ENCODE data around the gene TTC24.
A peak's percentile ranks its signal among the peaks of the same experiment; 100 is the strongest.
"Not testable (repeated sequence)": the region's sequence is repeated elsewhere in the genome, so short reads cannot be mapped to it uniquely, and the experiment has no call there.

Gene TTC24

DNA sequence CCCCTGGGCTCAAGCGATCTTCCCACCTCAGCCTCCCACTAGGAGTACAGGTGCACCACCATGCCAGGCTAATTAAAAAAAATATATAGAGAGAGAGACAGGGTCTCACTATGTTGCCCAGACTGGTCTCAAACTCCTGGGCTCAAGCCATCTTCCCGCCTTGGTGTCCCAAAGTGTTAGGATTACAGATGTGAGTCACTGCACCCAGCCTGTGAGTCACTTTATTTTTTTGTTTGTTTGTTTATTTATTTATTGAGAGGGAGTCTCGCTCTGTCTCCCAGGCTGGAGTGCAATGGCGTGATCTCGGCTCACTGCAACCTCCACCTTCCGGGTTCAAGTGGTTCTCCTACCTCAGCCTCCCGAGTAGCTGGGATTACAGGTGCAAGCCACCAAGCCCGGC, 8.4 kb downstream of the TTC24 start:
- not testable (repeated sequence) for DNase-seq (ENCODE audit: low read depth)

- DNase-seq (ENCODE audit: low read depth) = no peak
These were observed 10.0 kb downstream of the TTC24 start for GRCh38 chr1:156589546-156589945.

DNA sequence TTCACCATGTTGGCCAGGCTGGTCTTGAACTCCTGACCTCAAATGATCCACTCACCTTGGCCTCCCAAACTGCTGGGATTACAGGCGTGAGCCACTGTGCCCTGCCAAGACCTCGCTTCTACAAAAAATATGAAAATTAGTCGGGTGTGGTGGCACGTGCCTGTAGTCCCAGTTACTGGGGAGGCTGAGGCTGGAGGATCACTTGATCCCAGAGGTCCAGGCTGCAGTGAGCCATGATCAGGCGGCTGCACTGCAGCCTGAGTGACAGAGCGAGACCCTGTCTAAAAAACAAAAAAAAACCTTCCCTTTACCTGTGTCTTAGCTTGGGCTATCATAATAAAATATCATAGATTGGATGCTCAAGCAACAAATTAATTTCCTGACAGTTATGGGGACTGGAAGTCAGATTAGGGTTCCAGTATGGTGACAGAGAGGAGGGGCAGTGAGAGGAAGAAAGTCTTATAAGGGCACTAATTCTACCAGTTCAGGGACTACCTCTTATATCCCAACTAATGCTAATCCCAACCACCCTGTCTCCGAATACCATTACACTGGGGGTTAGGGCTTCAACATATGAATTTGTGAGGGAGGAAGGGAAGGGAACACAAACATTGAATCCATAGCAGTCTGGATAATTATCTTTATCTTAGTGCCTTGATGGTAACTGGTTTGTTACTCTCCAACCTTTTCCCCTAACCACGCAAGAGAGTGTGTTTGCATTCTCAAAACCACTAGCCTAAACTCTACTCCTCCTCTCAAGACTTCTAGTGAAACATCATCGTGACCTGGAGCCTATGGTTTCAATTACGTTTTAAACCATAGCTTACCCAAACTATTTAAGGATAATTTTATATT, 11.0 kb downstream of the TTC24 start:
- no peak for DNase-seq (ENCODE audit: low read depth)

- no peak for DNase-seq (ENCODE audit: low read depth)
These were observed 11.6 kb downstream of the TTC24 start for GRCh38 chr1:156591181-156591431.

DNA sequence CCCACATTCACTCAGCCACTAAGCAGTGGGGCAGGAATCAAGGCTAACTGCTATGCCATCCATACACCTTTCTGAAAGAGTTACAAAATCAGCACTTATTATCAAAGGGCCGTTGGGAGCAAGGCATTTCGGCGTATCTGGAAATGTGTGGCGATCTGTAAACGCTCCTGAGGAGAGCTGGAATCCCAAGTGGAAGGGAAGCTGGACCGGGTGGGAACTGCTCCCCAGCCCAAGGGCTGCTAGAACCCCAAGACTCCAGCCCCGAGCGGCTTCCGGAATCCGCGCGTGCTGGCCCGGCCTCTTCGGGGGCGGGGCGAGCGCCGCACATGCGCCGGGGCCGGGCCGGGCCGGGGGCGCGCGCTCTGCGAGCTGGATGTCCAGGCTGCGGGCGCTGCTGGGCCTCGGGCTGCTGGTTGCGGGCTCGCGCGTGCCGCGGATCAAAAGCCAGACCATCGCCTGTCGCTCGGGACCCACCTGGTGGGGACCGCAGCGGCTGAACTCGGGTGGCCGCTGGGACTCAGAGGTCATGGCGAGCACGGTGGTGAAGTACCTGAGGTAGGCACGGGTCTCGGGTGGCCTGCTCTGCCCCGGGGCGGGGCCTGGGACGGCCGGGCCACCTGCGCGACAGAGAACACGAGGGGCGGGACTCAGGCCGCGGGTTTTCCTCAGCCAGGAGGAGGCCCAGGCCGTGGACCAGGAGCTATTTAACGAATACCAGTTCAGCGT, 12.1 kb downstream of the TTC24 start, which contains the start of gene NAXE:
NAXE (plus strand) TSS at position 345 of the 726 bp plus-strand sequence; CDS start at position 374, 29 bp downstream.
- DNase-seq (ENCODE audit: low read depth) = peak; percentile 61

DNA sequence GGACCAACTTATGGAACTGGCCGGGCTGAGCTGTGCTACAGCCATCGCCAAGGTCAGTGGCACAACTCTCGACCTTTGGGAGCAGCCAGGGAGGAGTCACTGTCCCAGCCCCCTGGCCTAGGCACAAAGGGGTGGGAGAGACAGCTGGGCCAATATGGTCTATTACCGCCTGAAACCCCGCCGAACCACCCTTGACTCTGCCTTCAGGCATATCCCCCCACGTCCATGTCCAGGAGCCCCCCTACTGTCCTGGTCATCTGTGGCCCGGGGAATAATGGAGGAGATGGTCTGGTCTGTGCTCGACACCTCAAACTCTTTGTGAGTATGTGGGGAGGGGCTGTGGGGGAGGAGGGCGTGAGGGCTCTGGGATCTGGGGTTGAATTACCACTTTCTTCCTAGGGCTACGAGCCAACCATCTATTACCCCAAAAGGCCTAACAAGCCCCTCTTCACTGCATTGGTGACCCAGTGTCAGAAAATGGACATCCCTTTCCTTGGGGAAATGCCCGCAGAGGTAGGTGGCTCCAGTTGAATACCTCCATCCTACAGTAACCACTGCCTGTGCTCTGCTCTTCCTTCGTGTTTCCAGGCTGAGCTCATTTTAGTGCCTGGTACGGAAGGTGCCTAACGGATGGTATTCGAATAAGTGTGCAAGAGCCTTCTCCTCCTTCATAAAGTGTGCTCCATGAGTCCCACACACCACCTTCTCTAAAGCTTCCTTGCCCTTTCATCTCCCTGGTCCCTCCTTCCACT, 12.8 kb downstream of the TTC24 start:
- DNase-seq (ENCODE audit: low read depth) = no peak

- no peak for DNase-seq (ENCODE audit: low read depth)
These were observed 13.6 kb downstream of the TTC24 start for GRCh38 chr1:156592910-156593660.

GRCh38 chr1:156593661-156593989, 14.1 kb downstream of the TTC24 start:
- DNase-seq (ENCODE audit: low read depth) = no peak

- DNase-seq (ENCODE audit: low read depth) = no peak
These were observed 14.7 kb downstream of the TTC24 start for GRCh38 chr1:156594190-156594589.

- no peak for DNase-seq (ENCODE audit: low read depth)
These were observed 15.5 kb downstream of the TTC24 start for GRCh38 chr1:156595016-156595415.

DNA sequence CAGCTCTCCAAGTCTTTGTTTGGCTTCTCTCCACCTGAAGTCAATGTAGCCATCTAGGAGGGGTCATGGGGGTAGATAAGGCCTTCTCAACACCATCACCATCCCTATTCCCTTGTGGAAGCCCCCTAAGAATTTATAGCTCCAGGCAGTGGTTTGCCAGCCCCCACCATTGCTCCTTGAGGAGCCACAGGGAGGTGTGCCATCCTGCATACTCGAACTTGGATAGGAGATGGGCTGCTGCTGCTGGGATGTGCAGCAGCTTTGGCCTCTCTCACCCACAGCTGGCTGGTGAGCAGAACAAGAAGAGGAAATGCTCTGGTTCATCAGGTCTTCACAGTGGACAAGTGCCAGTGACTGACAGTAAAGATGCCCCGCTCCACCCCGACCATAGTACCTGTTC, 16.9 kb downstream of the TTC24 start:
- no peak for DNase-seq (ENCODE audit: low read depth)

- DNase-seq (ENCODE audit: low read depth) = no peak
These were observed 18.6 kb downstream of the TTC24 start for GRCh38 chr1:156598125-156598524.

GRCh38 chr1:156598731-156599432, 19.4 kb downstream of the TTC24 start:
- no peak for DNase-seq (ENCODE audit: low read depth)

DNA sequence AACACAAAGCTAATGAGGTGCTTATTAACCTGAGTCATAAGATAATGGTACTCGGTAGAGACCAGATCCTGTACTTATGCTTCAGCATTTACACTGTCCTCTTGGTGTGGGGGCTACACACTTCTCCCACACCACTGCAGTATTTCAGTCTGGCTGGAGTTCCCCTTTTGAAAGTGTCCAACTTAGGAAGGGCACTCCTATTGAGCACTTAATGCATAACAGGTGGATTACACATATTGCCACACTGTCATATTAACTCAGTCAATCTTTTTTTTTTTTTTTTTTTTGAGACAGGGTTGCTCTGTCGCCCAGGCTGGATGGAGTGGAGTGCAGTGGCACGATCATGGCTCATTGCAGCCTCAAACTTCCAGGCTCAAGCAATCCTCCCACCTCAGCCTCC, 20.3 kb downstream of the TTC24 start:
- no peak for DNase-seq (ENCODE audit: low read depth)

DNA sequence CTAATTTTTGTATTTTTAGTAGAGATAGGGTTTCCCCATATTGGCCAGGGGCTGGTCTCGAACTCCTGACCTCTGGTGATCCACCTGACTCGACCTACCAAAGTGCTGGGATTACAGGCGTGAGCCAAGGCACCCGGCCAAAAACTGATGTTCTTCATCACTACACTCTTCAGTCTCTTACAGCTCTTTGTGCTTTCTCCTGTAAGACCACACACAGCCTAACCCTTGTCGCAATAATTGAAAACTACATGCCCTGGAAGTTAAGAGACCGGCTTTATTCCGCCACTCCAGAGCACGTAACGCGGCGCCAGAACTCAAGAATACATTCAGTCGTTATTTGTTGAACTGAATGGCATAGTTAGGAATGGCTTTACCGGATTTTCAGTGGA, 21.2 kb downstream of the TTC24 start:
- DNase-seq (ENCODE audit: low read depth) = no peak

- DNase-seq (ENCODE audit: low read depth) = peak; percentile 56
These were observed 21.8 kb downstream of the TTC24 start, which contains the start of gene GPATCH4 for GRCh38 chr1:156601122-156601830. TSS of gene GPATCH4 (minus strand) at chr1:156601479.

DNA sequence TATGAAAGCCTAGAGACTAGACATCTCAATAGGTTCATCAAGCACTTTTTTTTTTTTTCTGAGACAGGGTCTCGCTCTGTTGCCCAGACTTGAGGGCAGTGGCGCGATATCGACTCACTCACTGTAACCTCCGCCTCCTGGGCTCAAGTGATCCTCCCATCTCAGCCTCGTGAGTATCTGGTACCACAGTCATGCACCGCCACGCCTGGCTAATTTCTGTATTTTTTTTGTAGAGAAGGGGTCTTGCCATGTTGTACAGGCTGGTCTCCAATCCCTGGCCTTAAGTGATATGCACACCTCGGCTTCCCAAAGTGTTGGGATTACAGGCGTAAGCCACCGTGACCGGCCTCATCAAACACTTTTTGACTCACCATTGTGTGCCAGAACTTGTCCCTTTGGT, 22.4 kb downstream of the TTC24 start:
- no peak for DNase-seq (ENCODE audit: low read depth)

DNA sequence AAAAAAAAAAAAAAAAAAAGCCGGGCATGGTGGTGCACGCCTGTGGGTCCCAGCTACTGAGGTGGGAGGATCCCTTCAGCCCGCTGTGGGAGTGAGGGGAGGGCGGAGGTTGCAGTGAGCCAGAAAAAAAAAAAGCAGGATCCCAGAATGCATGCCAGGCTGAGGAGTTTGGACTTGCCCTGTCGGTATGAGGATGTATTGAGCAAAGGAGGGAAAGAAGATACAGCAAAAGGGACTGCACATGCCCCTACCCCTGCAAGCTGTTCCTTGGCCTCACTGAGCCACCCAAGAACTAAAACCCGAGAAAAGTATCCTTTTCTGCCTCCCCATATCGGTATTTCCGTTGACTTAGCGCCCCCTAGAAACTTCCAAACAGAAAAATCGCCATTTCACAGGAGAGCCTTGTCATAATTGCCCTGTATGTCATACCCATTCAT, 23.1 kb downstream of the TTC24 start:
- DNase-seq (ENCODE audit: low read depth) = no peak

DNA sequence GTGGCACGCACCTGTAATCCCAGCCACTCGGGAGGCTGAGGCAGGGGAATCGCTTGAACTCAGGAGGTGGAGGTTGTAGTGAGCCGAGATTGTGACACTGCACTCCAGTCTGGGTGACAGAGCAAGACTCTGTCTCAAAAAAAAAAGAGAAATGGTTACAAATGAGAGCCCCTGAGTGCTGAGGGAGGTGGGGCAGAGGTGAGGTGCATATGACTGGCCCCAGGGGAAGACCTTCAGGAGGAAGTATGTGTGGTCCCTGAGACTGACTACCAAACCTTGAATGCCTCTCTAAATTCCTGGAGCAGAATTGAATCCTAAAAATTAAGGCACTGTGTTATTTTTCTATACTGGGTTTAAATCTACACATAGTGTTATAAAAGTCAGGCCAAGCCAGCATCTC, 27.8 kb downstream of the TTC24 start:
- not testable (repeated sequence) for DNase-seq (ENCODE audit: low read depth)

GRCh38 chr1:156608036-156608674, 28.6 kb downstream of the TTC24 start:
- no peak for DNase-seq (ENCODE audit: low read depth)
